Transverse colon (tissue), 4 donors: ENCODE results near the gene SNX8. TPM values are rescaled to one million over a fixed set of nuclear protein-coding genes. Genes with fewer than 3 reads are reported as not detected.

Experiments used
- DNase-seq: peaks from one replicate; pipeline ENCODE4 v3.0.0-alpha.2; 2019
- H3K27ac ChIP-seq, 4 donors: fragments of 200-600 bp; sonication (generic); 2 replicates each; pipeline ENCODE4 v1.5.1; 2016 to 2018; ENCODE audit warnings: inconsistent platforms in 4 of 4
- H3K27me3 ChIP-seq: fragments of 200-600 bp; sonication (generic); 2 replicates; pipeline ENCODE4 v1.5.1; 2017; ENCODE audit warnings: inconsistent platforms
- H3K36me3 ChIP-seq, 4 donors: fragments of 200-600 bp; sonication (generic); 2 replicates each; pipeline ENCODE4 v1.5.1; 2017 to 2019; ENCODE audit warnings: inconsistent platforms in 4 of 4
- H3K4me1 ChIP-seq, 4 donors: fragments of 200-600 bp; sonication (generic); 2 replicates each; pipeline ENCODE4 v1.5.1; 2017 to 2020; ENCODE audit warnings: inconsistent platforms in 4 of 4
- H3K4me3 ChIP-seq, 4 donors: fragments of 200-600 bp; sonication (generic); 1 replicate in 1 of 4; 2 replicates in 3 of 4; pipeline versions ENCODE4 v1.5.1 to v1.6.1; 2017 to 2019; ENCODE audit warnings: inconsistent platforms in 4 of 4
- H3K9me3 ChIP-seq, 2 donors: fragments of 200-600 bp; sonication (generic); 2 replicates each; pipeline ENCODE4 v1.5.1; 2017 to 2019; ENCODE audit warnings: inconsistent platforms in 2 of 2
- CTCF ChIP-seq, 5 experiments: fragments of 200-600 bp in 3 of 5; fragments of 450-650 bp in 2 of 5; sonication (generic) in 3 of 5; IDR thresholded peaks; 1 replicate in 2 of 5; 2 replicates in 3 of 5; pipeline ENCODE4 v1.5.1; 2016 to 2017; ENCODE audit warnings: antibody characterized with exemption in 5 of 5, inconsistent platforms in 3 of 5, mild to moderate bottlenecking in 2 of 5, moderate library complexity in 1 of 5
- EP300 ChIP-seq: sonication (generic); formaldehyde crosslinking; IDR thresholded peaks from one replicate; pipeline ENCODE4 v1.6.1; 2017; ENCODE audit warnings: antibody characterized with exemption, low read depth
- POLR2A ChIP-seq: fragments of 450-650 bp; IDR thresholded peaks from one replicate; pipeline ENCODE4 v1.6.1; 2016; ENCODE audit warnings: antibody characterized with exemption, mild to moderate bottlenecking, moderate library complexity
- POLR2AphosphoS5 ChIP-seq, 3 donors: sonication (generic); formaldehyde crosslinking; IDR thresholded peaks; one replicate each; pipeline ENCODE4 v1.6.1; 2016; ENCODE audit warnings: antibody characterized with exemption in 3 of 3
- WGBS, 2 donors: methylation state at CpG; one replicate each; pipeline ENCODE4 v1.1.5; 2018; ENCODE audit warnings: low coverage in 1 of 2; 5-methylcytosine and 5-hydroxymethylcytosine counted together
- in situ Hi-C, 4 donors: fragments of 200-750 bp; cut with MboI; loops; one replicate each; pipeline versions ENCODE4 v1.15.0 to v1.15.1; 2017; ENCODE audit warnings: low sequenced_read_pairs in 3 of 4, low pct_ligation_motif_present in 1 of 4, low pct_unique_long_range_greater_than_20kb in 1 of 4
- intact Hi-C: fragments of 100-400 bp; cut with DNase I; formaldehyde crosslinking; loops from one replicate; pipeline ENCODE4 v1.15.1; 2023; ENCODE audit warnings: low total_unique reads
- total RNA-seq, 4 donors: library from RNA; depleted of rRNA; stranded (reverse); fragments of >200 nt; gene quantifications; one replicate each; pipeline ENCODE4 v1.1.0, GENCODE V29; 2016

The SNX8 gene
- total RNA-seq, 4 donors from 2014 or later = 3.8 to 27.3 (median 9.2) TPM

- Histone ChIP-seq H3K4me3 (no peak overlapping the region), H3K27me3 (no peaks in the 10 kb centered on the region), H3K9me3 (no peaks in the 10 kb centered on the region), H3K27ac (no peak overlapping the region), H3K36me3 (no peaks in the 10 kb centered on the region), H3K4me1 (no peaks in the 10 kb centered on the region)
- in situ Hi-C loops (no loop called here), intact Hi-C loops (no loop called here)
- WGBS, 2 donors = 92 to 95% methylated on average over 5 to 44 of the region's 44 CpGs
- DNase-seq = no peak
- TF ChIP-seq POLR2A = no peak
- TF ChIP-seq CTCF (IDR thresholded peaks at IDR 0.05) = no peak
- no peak for TF ChIP-seq POLR2AphosphoS5 (IDR thresholded peaks at IDR 0.05)
- no peak for TF ChIP-seq EP300
Observed at GRCh38 chr7:2256306-2257045, 57.8 kb downstream of the SNX8 start.

GRCh38 chr7:2255145-2256139 is 58.8 kb downstream of the SNX8 start:
- Histone ChIP-seq H3K27me3 (no peaks in the 10 kb centered on the region), H3K4me1 (no peaks in the 10 kb centered on the region), H3K9me3 (no peaks in the 10 kb centered on the region), H3K4me3 (no peak overlapping the region), H3K36me3 (no peaks in the 10 kb centered on the region), H3K27ac (no peak overlapping the region)
- in situ Hi-C loops (no loop called here), intact Hi-C loops (no loop called here)
- TF ChIP-seq POLR2A (no peak), POLR2AphosphoS5 (IDR thresholded peaks at IDR 0.05) (no peak), EP300 (no peak), CTCF (IDR thresholded peaks at IDR 0.05) (no peak)
- WGBS, 2 donors = 82% methylated on average over 33 of the region's 33 CpGs; no CpG with 5 or more reads in 1 of the 2 donors
- DNase-seq = no peak

GRCh38 chr7:2254429-2255144 is 59.7 kb downstream of the SNX8 start:
- Histone ChIP-seq H3K4me1 (peaks cover 0 to 3% (median 0%) of the 10 kb centered on the region in 4 donors), H3K9me3 (no peaks in the 10 kb centered on the region), H3K4me3 (no peak overlapping the region), H3K27ac (no peak overlapping the region), H3K27me3 (no peaks in the 10 kb centered on the region), H3K36me3 (no peaks in the 10 kb centered on the region)
- DNase-seq = no peak
- WGBS, 2 donors = 87% methylated on average over 31 of the region's 31 CpGs; no CpG with 5 or more reads in 1 of the 2 donors
- intact Hi-C loops = no loop called here
- no peak for TF ChIP-seq EP300
- in situ Hi-C loops = no loop called here

GRCh38 chr7:2253525-2254244 is 60.6 kb downstream of the SNX8 start:
- Histone ChIP-seq H3K27me3 (no peaks in the 10 kb centered on the region), H3K9me3 (no peaks in the 10 kb centered on the region), H3K36me3 (no peaks in the 10 kb centered on the region), H3K27ac (no peak overlapping the region), H3K4me3 (no peak overlapping the region), H3K4me1 (peaks cover 0 to 8% (median 0%) of the 10 kb centered on the region in 4 donors)
- in situ Hi-C loops = no loop called here
- intact Hi-C loops = no loop called here
- no peak for DNase-seq
- 96% methylated on average over 24 of the region's 32 CpGs; no CpG with 5 or more reads in 1 of the 2 donors for WGBS, 2 donors
- TF ChIP-seq CTCF (IDR thresholded peaks at IDR 0.05) (no peak), EP300 (no peak), POLR2A (no peak), POLR2AphosphoS5 (IDR thresholded peaks at IDR 0.05) (no peak)
